CD14-positive monocyte (primary cell): ENCODE measurements around the gene SPATA17. TPM values are rescaled to one million over a fixed set of nuclear protein-coding genes. Genes with fewer than 3 reads are reported as not detected.

ENCODE experiments used
- DNase-seq, 3 donors: peaks; one replicate each; pipeline ENCODE4 v3.0.0-alpha.2; 2011 to 2022
- H2AFZ ChIP-seq: 2 replicates; pipeline ENCODE4 v1.6.0; 2012; ENCODE audit warnings: mild to moderate bottlenecking, low read depth, low read length, inconsistent platforms; ENCODE audit not compliant: insufficient read depth, poor library complexity, severe bottlenecking
- H3K27ac ChIP-seq, 2 donors: 1 replicate in 1 of 2; 2 replicates in 1 of 2; pipeline ENCODE4 v1.5.1; 2012 to 2013; ENCODE audit warnings: low read length in 2 of 2, control low read depth in 1 of 2, inconsistent platforms in 1 of 2, low read depth in 1 of 2, mild to moderate bottlenecking in 1 of 2
- H3K27me3 ChIP-seq, 2 donors: one replicate each; pipeline versions ENCODE4 v1.6.0 to v1.6.1; 2011 to 2013; ENCODE audit warnings: low read length in 2 of 2; ENCODE audit not compliant: control insufficient read depth in 2 of 2, insufficient read depth in 2 of 2
- H3K36me3 ChIP-seq, 2 donors: replicated peaks in 1 of 2; 1 replicate in 1 of 2; 2 replicates in 1 of 2; pipeline versions ENCODE4 v1.5.1 to v1.6.1; 2012 to 2013; ENCODE audit warnings: low read length in 2 of 2, control low read depth in 1 of 2, inconsistent platforms in 1 of 2, mild to moderate bottlenecking in 1 of 2; ENCODE audit not compliant: insufficient read depth in 2 of 2, control insufficient read depth in 1 of 2
- H3K4me1 ChIP-seq, 2 donors: 1 replicate in 1 of 2; 2 replicates in 1 of 2; pipeline versions ENCODE4 v1.5.1 to v1.6.1; 2012 to 2013; ENCODE audit warnings: low read length in 2 of 2, control low read depth in 1 of 2, inconsistent platforms in 1 of 2, mild to moderate bottlenecking in 1 of 2, moderate library complexity in 1 of 2; ENCODE audit not compliant: insufficient read depth in 2 of 2, control insufficient read depth in 1 of 2
- H3K4me2 ChIP-seq: replicated peaks from 2 replicates; pipeline ENCODE3; 2012; ENCODE audit warnings: low read length, moderate library complexity, mild to moderate bottlenecking; ENCODE audit not compliant: poor library complexity, severe bottlenecking; ENCODE audit errors: extremely low read depth
- H3K4me3 ChIP-seq, 3 experiments: fragments of 200-600 bp in 1 of 3; sonication (generic) in 1 of 3; replicated peaks in 1 of 3; 1 replicate in 2 of 3; 2 replicates in 1 of 3; pipeline ENCODE4 v1.5.1; 2011 to 2013; ENCODE audit warnings: low read length in 3 of 3, mild to moderate bottlenecking in 3 of 3, control low read depth in 2 of 3, low read depth in 2 of 3, inconsistent platforms in 1 of 3, moderate library complexity in 1 of 3
- H3K79me2 ChIP-seq: 2 replicates; pipeline ENCODE4 v1.6.0; 2012; ENCODE audit warnings: mild to moderate bottlenecking, control low read depth, inconsistent platforms, low read length, moderate library complexity; ENCODE audit not compliant: insufficient read depth
- H3K9ac ChIP-seq: 2 replicates; pipeline ENCODE4 v1.6.0; 2017; ENCODE audit warnings: low read length, mild to moderate bottlenecking; ENCODE audit not compliant: insufficient read depth, poor library complexity, severe bottlenecking
- H3K9me3 ChIP-seq, 2 donors: replicated peaks in 1 of 2; 1 replicate in 1 of 2; 2 replicates in 1 of 2; pipeline versions ENCODE4 v1.5.1 to v1.6.1; 2012 to 2013; ENCODE audit warnings: low read length in 2 of 2, control low read depth in 1 of 2; ENCODE audit not compliant: control insufficient read depth in 1 of 2, insufficient read depth in 1 of 2
- H4K20me1 ChIP-seq: 2 replicates; pipeline ENCODE4 v1.6.0; 2012; ENCODE audit warnings: mild to moderate bottlenecking, low read length, control low read depth, moderate library complexity; ENCODE audit not compliant: insufficient read depth
- H3K27ac Mint-ChIP-seq, 7 donors: one replicate each; pipeline ENCODE4 v1.8.0; 2020; ENCODE audit warnings: mild to moderate bottlenecking in 7 of 7, mixed read lengths in 7 of 7, moderate library complexity in 6 of 7, inconsistent platforms in 2 of 7
- H3K27me3 Mint-ChIP-seq, 3 donors: one replicate each; pipeline ENCODE4 v1.8.0; 2021 to 2022; ENCODE audit warnings: low read depth in 3 of 3, mild to moderate bottlenecking in 3 of 3, mixed read lengths in 3 of 3, moderate library complexity in 3 of 3, inconsistent platforms in 1 of 3
- H3K36me3 Mint-ChIP-seq, 2 donors: one replicate each; pipeline ENCODE4 v1.8.0; 2020; ENCODE audit warnings: mixed read lengths in 2 of 2, inconsistent platforms in 1 of 2, mild to moderate bottlenecking in 1 of 2
- H3K4me1 Mint-ChIP-seq: one replicate; pipeline ENCODE4 v1.8.0; 2020; ENCODE audit warnings: mild to moderate bottlenecking, mixed read lengths
- H3K4me3 Mint-ChIP-seq, 2 donors: one replicate each; pipeline ENCODE4 v1.8.0; 2020; ENCODE audit warnings: mild to moderate bottlenecking in 2 of 2, mixed read lengths in 2 of 2, moderate library complexity in 1 of 2
- H3K9me3 Mint-ChIP-seq, 7 donors: one replicate each; pipeline ENCODE4 v1.8.0; 2020 to 2022; ENCODE audit warnings: mixed read lengths in 7 of 7, mild to moderate bottlenecking in 6 of 7, moderate library complexity in 6 of 7, inconsistent platforms in 2 of 7
- CTCF ChIP-seq: fragments of 200-600 bp; IDR thresholded peaks from one replicate; pipeline ENCODE4 v1.8.0; 2022; ENCODE audit warnings: antibody characterized with exemption, mild to moderate bottlenecking
- whole genome bisulfite sequencing: methylation state at CpG from one replicate; pipeline ENCODE4 v1.1.5; 2013; ENCODE audit warnings: missing lambda C conversion rate; ENCODE audit not compliant: insufficient coverage; 5-methylcytosine and 5-hydroxymethylcytosine counted together
- intact Hi-C, 2 donors: fragments of 100-400 bp; cut with micrococcal nuclease; formaldehyde crosslinking; loops; one replicate each; pipeline versions ENCODE4 v1.15.0 to v1.15.1; 2023
- polyA plus RNA-seq, 3 donors: library from polyadenylated mRNA; depleted of rRNA in 1 of 3; unstranded in 2 of 3; stranded (reverse) in 1 of 3; fragments of 300-500 nt in 2 of 3; fragments of >200 nt in 1 of 3; fragmentation: Illumina TruSeq in 2 of 3; gene quantifications; 1 replicate in 2 of 3; 2 replicates in 1 of 3; pipeline ENCODE4 v1.2.3, GENCODE V29; 2012 to 2021

The SPATA17 gene
- polyA plus RNA-seq, 3 donors: 0.28 TPM; not detected in 2

- Mint-ChIP-seq H3K4me3 (peak overlapping the region in 1 of 2 donors; percentile 19), H3K27ac (peak overlapping the region in 6 of 7 donors; percentile 49 to 81 (median 70)), H3K27me3 (peaks cover 0 to 6% (median 3%) of the 10 kb centered on the region in 3 donors), H3K36me3 (no peaks in the 10 kb centered on the region), H3K4me1 (peaks cover 34% of the 10 kb centered on the region), H3K9me3 (peaks cover 0 to 1% (median 0%) of the 10 kb centered on the region in 7 donors)
- Histone ChIP-seq H2AFZ (peak overlapping the region; percentile 6), H3K79me2 (no peaks in the 10 kb centered on the region), H3K4me1 (peaks cover 28 to 32% of the 10 kb centered on the region in 2 donors), H3K9me3 (no peaks in the 10 kb centered on the region), H3K9ac (no peak overlapping the region), H3K4me3 (no peak overlapping the region), H3K36me3 (no peaks in the 10 kb centered on the region), H3K27ac (peak overlapping the region in 1 of 2 donors; percentile 58), H4K20me1 (no peaks in the 10 kb centered on the region), H3K27me3 (no peaks in the 10 kb centered on the region), H3K4me2 (peak overlapping the region; percentile 29)
- intact Hi-C loops: no loop called here
- no peak for TF ChIP-seq CTCF
- WGBS: 0% methylated on average over 1 of the region's 2 CpGs
- DNase-seq: peak; percentile 19 to 45 (median 31)
Measured at GRCh38 chr1:217673387-217673786, 42.2 kb downstream of the SPATA17 start.

- H3K27ac ChIP-seq: peak overlapping the region in 1 of 2 donors; percentile 58
- H3K36me3 Mint-ChIP-seq: no peaks in the 10 kb centered on the region
- peaks cover 0 to 7% (median 3%) of the 10 kb centered on the region in 3 donors for H3K27me3 Mint-ChIP-seq
- peaks cover 28 to 32% of the 10 kb centered on the region in 2 donors for H3K4me1 ChIP-seq
- H3K9me3 Mint-ChIP-seq: peaks cover 0 to 1% (median 0%) of the 10 kb centered on the region in 7 donors
- TF ChIP-seq CTCF: no peak
- H3K4me3 Mint-ChIP-seq: no peak overlapping the region
- peak in 2 of 3 donors; percentile 6 to 15 for DNase-seq
- H2AFZ ChIP-seq: peak overlapping the region; percentile 8
- no peaks in the 10 kb centered on the region for H3K79me2 ChIP-seq
- H4K20me1 ChIP-seq: no peaks in the 10 kb centered on the region
- H3K27me3 ChIP-seq: no peaks in the 10 kb centered on the region
- H3K4me1 Mint-ChIP-seq: peaks cover 34% of the 10 kb centered on the region
- peak overlapping the region in 6 of 7 donors; percentile 32 to 84 (median 70) for H3K27ac Mint-ChIP-seq
- no peak overlapping the region for H3K9ac ChIP-seq
- no peak overlapping the region for H3K4me2 ChIP-seq
- H3K4me3 ChIP-seq: no peak overlapping the region
- no peaks in the 10 kb centered on the region for H3K9me3 ChIP-seq
- 53% methylated on average over 4 of the region's 4 CpGs for WGBS
- intact Hi-C loops: no loop called here
- H3K36me3 ChIP-seq: no peaks in the 10 kb centered on the region
Measured at GRCh38 chr1:217674028-217674729, 43.0 kb downstream of the SPATA17 start.
